ENCODE data around the gene BRAP. TPM values are rescaled to one million over a fixed set of nuclear protein-coding genes. Genes with fewer than 3 reads are reported as not detected.
"Not testable (repeated sequence)": the region's sequence is repeated elsewhere in the genome, so short reads cannot be mapped to it uniquely, and the experiment has no call there.

Gene BRAP
- total RNA-seq, 1 experiment from 2014 or later: 18.3 TPM

DNA sequence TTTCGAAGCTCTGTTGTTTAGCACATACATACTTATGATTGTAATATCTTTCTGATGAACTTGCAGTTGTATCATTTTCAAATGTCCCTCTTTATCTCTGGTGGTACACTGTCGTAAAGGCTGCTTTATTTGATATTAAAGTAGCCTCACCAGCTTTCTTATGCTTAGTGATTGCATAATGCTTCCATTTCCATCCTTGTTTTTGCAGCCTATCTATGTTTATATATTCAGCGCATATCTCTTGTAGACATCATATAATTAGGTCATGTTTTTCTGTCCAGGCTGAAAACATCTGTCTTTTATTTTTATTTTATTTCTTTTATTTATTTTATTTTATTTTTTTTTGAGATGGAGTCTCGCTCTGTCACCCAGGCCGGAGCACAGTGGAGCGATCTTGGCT lies 34.7 kb upstream of the BRAP start:
- TF ChIP-seq, protein P1, sequence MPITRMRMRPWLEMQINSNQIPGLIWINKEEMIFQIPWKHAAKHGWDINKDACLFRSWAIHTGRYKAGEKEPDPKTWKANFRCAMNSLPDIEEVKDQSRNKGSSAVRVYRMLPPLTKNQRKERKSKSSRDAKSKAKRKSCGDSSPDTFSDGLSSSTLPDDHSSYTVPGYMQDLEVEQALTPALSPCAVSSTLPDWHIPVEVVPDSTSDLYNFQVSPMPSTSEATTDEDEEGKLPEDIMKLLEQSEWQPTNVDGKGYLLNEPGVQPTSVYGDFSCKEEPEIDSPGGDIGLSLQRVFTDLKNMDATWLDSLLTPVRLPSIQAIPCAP (CRISPR knock-in tag; IDR thresholded peaks at IDR 0.05): no peak
- no peak for TF ChIP-seq MYBL2 (CRISPR knock-in tag; IDR thresholded peaks at IDR 0.05)
- TF ChIP-seq ETV6 (CRISPR knock-in tag; IDR thresholded peaks at IDR 0.05): no peak
- TF ChIP-seq OVOL2 (CRISPR knock-in tag; IDR thresholded peaks at IDR 0.05; ENCODE audit: borderline replicate concordance): no peak
- TF ChIP-seq, protein P2, sequence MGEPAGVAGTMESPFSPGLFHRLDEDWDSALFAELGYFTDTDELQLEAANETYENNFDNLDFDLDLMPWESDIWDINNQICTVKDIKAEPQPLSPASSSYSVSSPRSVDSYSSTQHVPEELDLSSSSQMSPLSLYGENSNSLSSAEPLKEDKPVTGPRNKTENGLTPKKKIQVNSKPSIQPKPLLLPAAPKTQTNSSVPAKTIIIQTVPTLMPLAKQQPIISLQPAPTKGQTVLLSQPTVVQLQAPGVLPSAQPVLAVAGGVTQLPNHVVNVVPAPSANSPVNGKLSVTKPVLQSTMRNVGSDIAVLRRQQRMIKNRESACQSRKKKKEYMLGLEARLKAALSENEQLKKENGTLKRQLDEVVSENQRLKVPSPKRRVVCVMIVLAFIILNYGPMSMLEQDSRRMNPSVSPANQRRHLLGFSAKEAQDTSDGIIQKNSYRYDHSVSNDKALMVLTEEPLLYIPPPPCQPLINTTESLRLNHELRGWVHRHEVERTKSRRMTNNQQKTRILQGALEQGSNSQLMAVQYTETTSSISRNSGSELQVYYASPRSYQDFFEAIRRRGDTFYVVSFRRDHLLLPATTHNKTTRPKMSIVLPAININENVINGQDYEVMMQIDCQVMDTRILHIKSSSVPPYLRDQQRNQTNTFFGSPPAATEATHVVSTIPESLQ (CRISPR knock-in tag; IDR thresholded peaks at IDR 0.05): no peak
- no peak for TF ChIP-seq ZNF416 (CRISPR knock-in tag; IDR thresholded peaks at IDR 0.05)
- no peak for TF ChIP-seq PRRX2 (CRISPR knock-in tag; IDR thresholded peaks at IDR 0.05)
- no peak for TF ChIP-seq ELF4 (CRISPR knock-in tag; IDR thresholded peaks at IDR 0.05; ENCODE audit: low read depth)
- TF ChIP-seq, protein P3, sequence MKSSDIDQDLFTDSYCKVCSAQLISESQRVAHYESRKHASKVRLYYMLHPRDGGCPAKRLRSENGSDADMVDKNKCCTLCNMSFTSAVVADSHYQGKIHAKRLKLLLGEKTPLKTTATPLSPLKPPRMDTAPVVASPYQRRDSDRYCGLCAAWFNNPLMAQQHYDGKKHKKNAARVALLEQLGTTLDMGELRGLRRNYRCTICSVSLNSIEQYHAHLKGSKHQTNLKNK (CRISPR knock-in tag; IDR thresholded peaks at IDR 0.05): no peak
- TF ChIP-seq NFYB (CRISPR knock-in tag; conservative IDR thresholded peaks at IDR 0.05; ENCODE audit: low read depth): no peak
- TF ChIP-seq, protein P4, sequence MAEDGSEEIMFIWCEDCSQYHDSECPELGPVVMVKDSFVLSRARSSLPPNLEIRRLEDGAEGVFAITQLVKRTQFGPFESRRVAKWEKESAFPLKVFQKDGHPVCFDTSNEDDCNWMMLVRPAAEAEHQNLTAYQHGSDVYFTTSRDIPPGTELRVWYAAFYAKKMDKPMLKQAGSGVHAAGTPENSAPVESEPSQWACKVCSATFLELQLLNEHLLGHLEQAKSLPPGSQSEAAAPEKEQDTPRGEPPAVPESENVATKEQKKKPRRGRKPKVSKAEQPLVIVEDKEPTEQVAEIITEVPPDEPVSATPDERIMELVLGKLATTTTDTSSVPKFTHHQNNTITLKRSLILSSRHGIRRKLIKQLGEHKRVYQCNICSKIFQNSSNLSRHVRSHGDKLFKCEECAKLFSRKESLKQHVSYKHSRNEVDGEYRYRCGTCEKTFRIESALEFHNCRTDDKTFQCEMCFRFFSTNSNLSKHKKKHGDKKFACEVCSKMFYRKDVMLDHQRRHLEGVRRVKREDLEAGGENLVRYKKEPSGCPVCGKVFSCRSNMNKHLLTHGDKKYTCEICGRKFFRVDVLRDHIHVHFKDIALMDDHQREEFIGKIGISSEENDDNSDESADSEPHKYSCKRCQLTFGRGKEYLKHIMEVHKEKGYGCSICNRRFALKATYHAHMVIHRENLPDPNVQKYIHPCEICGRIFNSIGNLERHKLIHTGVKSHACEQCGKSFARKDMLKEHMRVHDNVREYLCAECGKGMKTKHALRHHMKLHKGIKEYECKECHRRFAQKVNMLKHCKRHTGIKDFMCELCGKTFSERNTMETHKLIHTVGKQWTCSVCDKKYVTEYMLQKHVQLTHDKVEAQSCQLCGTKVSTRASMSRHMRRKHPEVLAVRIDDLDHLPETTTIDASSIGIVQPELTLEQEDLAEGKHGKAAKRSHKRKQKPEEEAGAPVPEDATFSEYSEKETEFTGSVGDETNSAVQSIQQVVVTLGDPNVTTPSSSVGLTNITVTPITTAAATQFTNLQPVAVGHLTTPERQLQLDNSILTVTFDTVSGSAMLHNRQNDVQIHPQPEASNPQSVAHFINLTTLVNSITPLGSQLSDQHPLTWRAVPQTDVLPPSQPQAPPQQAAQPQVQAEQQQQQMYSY (CRISPR knock-in tag; IDR thresholded peaks at IDR 0.05): no peak
- no peak for TF ChIP-seq NR2C2 (CRISPR knock-in tag; IDR thresholded peaks at IDR 0.05)
- TF ChIP-seq, protein P5, sequence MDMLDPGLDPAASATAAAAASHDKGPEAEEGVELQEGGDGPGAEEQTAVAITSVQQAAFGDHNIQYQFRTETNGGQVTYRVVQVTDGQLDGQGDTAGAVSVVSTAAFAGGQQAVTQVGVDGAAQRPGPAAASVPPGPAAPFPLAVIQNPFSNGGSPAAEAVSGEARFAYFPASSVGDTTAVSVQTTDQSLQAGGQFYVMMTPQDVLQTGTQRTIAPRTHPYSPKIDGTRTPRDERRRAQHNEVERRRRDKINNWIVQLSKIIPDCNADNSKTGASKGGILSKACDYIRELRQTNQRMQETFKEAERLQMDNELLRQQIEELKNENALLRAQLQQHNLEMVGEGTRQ (CRISPR knock-in tag; IDR thresholded peaks at IDR 0.05): no peak
- no peak for TF ChIP-seq SP1 (CRISPR knock-in tag; conservative IDR thresholded peaks at IDR 0.05)
- POLR2A ChIA-PET: no interaction called here
- DNase-seq (ENCODE audit: low spot score) (no peak), ATAC-seq (no peak)
- peaks cover 43% of the 10 kb centered on the region for H3K36me3 Mint-ChIP-seq
- H3K4me1 Mint-ChIP-seq: no peaks in the 10 kb centered on the region
- H3K27ac Mint-ChIP-seq: no peak overlapping the region
- H3K9me3 Mint-ChIP-seq: peaks cover 10% of the 10 kb centered on the region; the same call in 1 of the 2 replicates
- H3K27me3 Mint-ChIP-seq (ENCODE audit: low read depth): no peaks in the 10 kb centered on the region
- CTCF ChIA-PET: interaction anchor here (0.6 kb wide), 1 partner anchor 224 kb away, joined by 3 read pairs; no protein-coding TSS in a partner anchor
- no peak overlapping the region for H3K4me3 Mint-ChIP-seq

DNA sequence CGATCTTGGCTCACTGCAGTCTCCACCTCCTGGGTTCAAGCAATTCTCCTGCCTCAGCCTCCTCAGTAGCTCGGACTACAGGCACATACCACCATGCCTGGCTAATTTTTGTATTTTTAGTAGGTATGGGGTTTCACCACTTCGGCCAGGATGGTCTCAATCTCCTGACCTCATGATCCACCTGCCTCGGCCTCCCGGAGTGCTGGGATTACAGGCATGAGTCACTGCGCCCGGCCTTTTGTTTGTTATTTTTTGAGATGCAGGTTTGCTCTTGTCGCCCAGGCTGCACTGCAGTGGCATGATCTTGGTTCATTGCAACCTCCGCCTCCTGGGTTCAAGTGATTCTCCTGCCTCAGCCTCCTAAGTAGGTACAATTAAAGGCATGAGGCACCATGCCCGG lies 33.6 kb upstream of the BRAP start:
- ATAC-seq; DNase-seq (ENCODE audit: low spot score); H3K4me1 Mint-ChIP-seq; H3K4me3 Mint-ChIP-seq; POLR2A ChIA-PET; H3K27me3 Mint-ChIP-seq (ENCODE audit: low read depth); CTCF ChIA-PET; H3K9me3 Mint-ChIP-seq; H3K27ac Mint-ChIP-seq: not testable (repeated sequence)
- H3K36me3 Mint-ChIP-seq: peaks cover 36% of the 10 kb centered on the region

DNA sequence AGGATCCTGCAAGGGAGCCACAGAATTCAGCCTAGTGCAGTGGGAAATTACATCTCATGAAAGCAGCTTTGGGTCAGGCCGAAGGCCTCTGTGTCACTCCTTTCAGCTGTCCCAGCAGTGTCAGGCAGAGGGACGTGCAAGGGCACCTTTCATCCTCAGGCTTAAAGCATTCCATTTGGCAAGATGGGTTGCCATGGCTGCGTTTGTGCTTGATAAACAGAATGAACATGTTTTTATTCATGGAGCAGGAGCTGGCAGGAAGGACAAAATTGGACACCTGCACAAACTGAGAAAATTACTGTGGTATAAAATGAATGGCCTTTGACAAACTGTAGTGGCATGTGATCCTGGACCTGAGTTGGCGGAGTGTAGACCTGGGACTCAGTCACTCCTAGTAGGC lies 29.5 kb upstream of the BRAP start:
- Mint-ChIP-seq H3K27ac (no peak overlapping the region), H3K4me1 (no peaks in the 10 kb centered on the region), H3K9me3 (no peaks in the 10 kb centered on the region), H3K27me3 (ENCODE audit: low read depth) (no peaks in the 10 kb centered on the region), H3K4me3 (no peak overlapping the region), H3K36me3 (peaks cover 36% of the 10 kb centered on the region)
- ChIA-PET POLR2A (no interaction called here), CTCF (interaction anchor here (1.0 kb wide), 1 partner anchor 98 kb away, joined by 4 read pairs; no protein-coding TSS in a partner anchor)
- ATAC-seq: no peak
- DNase-seq (ENCODE audit: low spot score): no peak
- TF ChIP-seq, protein P6, sequence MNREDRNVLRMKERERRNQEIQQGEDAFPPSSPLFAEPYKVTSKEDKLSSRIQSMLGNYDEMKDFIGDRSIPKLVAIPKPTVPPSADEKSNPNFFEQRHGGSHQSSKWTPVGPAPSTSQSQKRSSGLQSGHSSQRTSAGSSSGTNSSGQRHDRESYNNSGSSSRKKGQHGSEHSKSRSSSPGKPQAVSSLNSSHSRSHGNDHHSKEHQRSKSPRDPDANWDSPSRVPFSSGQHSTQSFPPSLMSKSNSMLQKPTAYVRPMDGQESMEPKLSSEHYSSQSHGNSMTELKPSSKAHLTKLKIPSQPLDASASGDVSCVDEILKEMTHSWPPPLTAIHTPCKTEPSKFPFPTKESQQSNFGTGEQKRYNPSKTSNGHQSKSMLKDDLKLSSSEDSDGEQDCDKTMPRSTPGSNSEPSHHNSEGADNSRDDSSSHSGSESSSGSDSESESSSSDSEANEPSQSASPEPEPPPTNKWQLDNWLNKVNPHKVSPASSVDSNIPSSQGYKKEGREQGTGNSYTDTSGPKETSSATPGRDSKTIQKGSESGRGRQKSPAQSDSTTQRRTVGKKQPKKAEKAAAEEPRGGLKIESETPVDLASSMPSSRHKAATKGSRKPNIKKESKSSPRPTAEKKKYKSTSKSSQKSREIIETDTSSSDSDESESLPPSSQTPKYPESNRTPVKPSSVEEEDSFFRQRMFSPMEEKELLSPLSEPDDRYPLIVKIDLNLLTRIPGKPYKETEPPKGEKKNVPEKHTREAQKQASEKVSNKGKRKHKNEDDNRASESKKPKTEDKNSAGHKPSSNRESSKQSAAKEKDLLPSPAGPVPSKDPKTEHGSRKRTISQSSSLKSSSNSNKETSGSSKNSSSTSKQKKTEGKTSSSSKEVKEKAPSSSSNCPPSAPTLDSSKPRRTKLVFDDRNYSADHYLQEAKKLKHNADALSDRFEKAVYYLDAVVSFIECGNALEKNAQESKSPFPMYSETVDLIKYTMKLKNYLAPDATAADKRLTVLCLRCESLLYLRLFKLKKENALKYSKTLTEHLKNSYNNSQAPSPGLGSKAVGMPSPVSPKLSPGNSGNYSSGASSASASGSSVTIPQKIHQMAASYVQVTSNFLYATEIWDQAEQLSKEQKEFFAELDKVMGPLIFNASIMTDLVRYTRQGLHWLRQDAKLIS (CRISPR knock-in tag; IDR thresholded peaks at IDR 0.05; ENCODE audit: borderline replicate concordance): no peak
- TF ChIP-seq, protein P7, sequence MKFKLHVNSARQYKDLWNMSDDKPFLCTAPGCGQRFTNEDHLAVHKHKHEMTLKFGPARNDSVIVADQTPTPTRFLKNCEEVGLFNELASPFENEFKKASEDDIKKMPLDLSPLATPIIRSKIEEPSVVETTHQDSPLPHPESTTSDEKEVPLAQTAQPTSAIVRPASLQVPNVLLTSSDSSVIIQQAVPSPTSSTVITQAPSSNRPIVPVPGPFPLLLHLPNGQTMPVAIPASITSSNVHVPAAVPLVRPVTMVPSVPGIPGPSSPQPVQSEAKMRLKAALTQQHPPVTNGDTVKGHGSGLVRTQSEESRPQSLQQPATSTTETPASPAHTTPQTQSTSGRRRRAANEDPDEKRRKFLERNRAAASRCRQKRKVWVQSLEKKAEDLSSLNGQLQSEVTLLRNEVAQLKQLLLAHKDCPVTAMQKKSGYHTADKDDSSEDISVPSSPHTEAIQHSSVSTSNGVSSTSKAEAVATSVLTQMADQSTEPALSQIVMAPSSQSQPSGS (CRISPR knock-in tag; IDR thresholded peaks at IDR 0.05; ENCODE audit: borderline replicate concordance, low read depth): no peak
- no peak for TF ChIP-seq SMAD3 (CRISPR knock-in tag; IDR thresholded peaks at IDR 0.05; ENCODE audit: borderline replicate concordance)

All from WTC11 (cell line).